ENCODE measurements around the gene PTGFRN. TPM values are rescaled to one million over a fixed set of nuclear protein-coding genes. Genes with fewer than 3 reads are reported as not detected.
"Not testable (repeated sequence)": the region's sequence is repeated elsewhere in the genome, so short reads cannot be mapped to it uniquely, and the experiment has no call there.

Gene PTGFRN
- total RNA-seq, 1 donor from 2014 or later, result 81.5 TPM

DNA sequence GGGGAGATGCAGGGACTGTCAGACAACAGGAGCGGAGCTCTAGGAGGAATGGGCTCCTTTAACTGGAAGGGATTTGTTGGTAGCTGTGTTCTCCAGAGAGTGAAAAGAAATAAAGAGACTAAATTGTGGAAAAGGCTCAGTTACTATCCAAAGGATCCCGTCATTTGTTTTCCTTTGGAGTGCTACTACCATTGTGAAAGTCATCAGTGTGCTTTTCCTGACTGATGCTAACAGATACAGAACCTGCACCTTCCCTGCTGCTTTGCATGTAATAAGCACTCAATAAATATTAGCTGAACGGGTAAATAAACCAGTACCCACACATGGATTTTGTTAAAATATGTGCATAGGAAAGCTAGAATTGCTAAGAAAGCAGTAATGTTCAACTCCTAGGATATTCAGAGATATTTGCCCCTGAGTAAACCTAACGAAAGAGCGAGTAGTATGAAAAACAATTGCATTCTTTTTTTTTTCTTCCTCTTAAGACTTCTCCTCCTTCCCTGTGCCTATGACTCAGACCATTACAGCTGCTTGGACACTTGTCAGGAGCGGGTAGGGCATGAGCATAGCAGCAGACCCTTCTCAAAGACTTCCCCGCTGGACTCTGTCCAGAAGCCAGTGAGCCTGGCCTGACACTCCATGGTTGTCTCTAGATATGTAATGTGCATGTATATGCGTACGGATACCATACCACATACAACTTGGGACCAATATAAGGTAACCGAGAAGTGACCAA, 41.7 kb downstream of the PTGFRN start:
- intact Hi-C loops (cut with DNase I), result no loop called here
- ATAC-seq (ENCODE audit: poor library complexity), result peak; percentile 18
- DNase-seq, result peak; percentile 64

DNA sequence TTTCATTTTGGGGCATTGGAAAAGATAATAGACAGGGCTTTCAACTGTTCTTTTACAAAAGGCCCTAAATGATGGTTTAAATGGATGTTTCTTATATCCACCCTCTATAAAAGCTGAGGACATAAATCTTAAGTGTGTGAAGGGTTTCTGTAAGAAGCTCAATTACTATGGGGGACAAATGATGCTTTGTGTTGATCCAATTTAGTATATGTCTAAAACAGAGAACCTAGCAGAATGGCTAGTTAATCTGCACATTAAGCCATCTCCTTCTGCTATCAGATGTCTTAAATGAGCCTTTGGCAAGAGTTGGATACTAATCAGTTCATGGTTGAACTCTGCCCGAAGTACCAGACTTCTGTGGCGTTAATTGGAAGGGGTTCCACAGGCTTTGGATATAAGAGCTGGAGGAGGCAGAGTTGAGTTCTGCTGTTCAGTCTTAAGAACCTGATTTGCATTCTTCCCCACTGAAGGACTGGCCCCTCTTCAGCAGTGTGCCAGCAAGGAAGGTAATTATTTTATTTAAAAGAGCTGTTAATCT, 43.1 kb downstream of the PTGFRN start:
- no peak for DNase-seq
- ATAC-seq (ENCODE audit: poor library complexity), result no peak
- intact Hi-C loops (cut with DNase I), result no loop called here

DNA sequence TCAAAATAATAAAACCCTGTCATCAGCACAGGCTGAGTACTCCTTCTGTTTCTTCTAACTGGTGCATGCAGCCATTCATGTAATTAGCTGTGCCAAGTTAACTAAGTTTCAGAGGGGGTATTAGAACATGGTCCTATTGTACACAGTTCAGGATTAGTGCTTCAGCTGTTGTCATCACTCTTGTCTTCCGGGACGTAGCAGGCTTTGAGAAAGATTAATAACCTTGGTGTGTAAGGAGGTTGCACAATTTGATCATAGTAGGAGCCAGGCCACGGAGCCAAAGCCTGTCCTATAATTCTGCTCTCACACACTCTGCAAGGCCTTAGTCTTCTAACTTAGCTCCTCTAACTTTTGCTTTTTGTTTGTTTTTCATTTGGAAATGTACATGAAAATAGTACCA, 44.7 kb downstream of the PTGFRN start:
- ATAC-seq (ENCODE audit: poor library complexity), result peak; percentile 71
- intact Hi-C loops (cut with DNase I), result no loop called here
- DNase-seq, result peak; percentile 67

DNA sequence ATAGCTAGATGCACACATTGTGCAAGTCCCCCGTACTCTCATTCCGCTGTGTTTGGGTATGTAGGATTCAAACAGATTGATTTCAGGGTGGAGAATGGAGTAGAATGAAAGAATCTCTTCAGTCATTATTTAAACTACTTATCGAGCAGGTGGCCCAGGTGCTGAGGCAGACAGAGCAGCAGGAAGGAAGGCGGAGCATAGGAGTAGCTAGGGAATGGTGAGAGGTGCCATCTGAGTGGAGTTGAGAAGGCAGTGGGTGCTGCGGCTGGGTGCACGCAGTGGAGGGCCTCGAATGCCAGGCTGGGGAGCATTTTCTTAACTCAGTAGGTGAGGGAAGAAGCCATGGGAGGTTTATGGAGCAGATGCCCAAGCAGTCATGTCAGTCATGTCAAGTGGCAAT, 46.7 kb downstream of the PTGFRN start:
- intact Hi-C loops (cut with DNase I), result no loop called here
- ATAC-seq (ENCODE audit: poor library complexity), result no peak
- DNase-seq, result no peak

DNA sequence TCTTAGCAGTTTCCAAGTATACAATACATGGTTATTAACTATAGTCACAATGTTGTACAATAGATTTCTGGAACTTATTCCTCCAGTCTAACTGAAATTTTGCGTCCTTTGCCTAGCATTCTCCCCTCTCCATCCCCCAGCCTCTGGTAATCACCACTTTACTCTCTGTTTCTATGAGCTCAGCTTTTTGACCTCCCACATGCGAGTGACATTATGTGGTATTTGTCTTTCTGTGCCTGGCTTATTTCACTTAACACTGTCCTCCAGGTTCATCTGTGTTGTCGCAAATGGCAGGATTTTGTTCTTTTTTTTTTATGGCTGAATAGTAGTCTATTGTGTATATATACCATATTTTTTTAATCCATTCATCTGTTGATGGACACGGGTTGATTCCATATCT, 47.9 kb downstream of the PTGFRN start:
- intact Hi-C loops (cut with DNase I), result no loop called here
- peak; percentile 21 for ATAC-seq (ENCODE audit: poor library complexity)
- no peak for DNase-seq

DNA sequence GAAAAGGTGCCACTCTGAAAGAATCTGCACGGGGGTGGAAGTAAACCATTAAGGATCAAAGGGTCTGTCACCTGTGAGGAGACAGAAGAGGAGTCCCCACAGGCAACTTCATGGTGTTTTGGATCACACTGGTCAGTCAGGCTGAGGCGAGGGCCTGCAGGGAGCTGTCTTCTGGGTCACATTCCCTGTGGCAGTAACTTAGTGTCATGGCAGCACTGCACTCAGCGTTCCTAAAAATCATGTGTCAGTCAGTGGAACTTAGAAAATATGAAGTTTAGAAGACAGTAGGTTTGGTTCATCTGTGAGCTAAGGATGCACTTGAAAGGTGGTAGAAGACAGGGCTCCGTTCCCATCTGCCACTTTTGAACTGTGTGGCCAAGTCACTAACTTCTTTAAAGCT, 48.4 kb downstream of the PTGFRN start:
- ATAC-seq (ENCODE audit: poor library complexity) (no peak), DNase-seq (no peak)
- intact Hi-C loops (cut with DNase I), result no loop called here

DNA sequence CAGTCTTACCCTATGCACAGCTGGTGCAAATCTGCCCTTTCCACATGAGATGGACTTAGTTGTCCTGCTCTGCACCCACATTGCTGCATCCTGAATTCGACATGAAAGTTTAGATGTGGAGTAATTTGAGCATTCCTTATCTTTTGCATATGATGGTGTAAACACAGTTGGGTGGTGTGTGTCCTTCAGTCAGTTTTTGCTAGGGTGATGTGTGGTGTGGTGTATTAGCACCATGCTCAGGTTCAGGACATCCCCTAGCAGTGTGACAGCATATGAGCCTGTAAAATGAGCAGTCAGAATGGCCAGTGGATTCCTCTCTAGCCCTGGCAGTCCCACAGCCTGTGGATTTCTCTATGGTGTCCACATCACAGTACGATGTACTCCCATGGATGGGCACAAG, 49.3 kb downstream of the PTGFRN start:
- DNase-seq, result no peak
- ATAC-seq (ENCODE audit: poor library complexity), result no peak
- intact Hi-C loops (cut with DNase I), result no loop called here

DNA sequence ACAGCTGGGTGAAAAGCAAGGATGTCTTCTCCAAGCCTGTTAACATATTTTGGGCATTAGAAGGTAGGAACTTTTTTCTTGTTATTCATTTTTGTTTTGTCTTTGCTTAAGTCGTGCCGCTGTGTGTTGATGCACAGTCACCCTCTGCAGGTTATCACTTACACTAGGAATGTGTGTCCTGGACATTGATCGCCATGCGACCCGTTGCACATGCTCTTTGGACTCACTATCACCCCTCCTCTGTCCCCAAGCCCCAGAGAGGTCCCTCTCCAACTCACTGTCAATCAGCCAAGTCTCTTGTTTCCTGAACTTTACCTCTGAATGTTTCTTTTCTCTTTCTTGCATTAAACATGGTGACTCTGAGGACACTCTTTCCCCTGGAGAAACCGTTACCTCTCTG, 51.9 kb downstream of the PTGFRN start:
- no peak for ATAC-seq (ENCODE audit: poor library complexity)

DNA sequence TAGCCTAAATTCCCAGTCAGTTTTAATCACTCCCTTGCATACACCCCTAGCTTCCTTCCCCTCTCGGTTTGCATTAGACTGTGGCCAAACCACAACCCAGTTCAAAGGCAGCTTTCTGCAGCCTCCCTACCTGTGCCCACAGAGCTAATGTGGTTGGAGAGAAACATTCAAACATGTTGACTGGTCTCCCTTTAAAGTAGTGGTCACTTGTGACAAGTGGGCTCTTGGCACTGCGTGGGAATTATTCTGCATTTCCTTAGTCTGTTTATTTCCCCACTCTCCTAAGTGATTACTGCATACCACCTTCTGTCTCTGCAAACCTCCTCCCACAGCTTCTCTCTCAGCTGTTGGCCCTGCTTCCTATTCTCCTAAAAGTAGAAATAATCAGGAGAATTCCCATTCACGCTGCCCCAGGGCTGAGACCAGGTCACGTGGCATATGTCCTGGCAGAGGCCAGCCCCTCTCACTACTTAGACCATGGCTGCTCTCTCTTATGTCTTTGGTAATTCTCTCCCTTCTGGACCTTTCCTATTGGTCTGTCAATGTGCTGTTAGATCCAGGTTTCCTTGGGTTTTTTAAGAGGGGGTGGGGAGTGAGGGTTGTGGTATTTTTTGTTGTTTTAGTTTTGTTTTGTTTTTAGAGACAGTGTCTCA, 53.4 kb downstream of the PTGFRN start:
- DNase-seq (no peak), ATAC-seq (ENCODE audit: poor library complexity) (peak; percentile 12)
- intact Hi-C loops (cut with DNase I), result no loop called here

More for the DNA sequence above, 51.9 kb downstream of the PTGFRN start:
- DNase-seq, result no peak
- intact Hi-C loops (cut with DNase I), result no loop called here

DNA sequence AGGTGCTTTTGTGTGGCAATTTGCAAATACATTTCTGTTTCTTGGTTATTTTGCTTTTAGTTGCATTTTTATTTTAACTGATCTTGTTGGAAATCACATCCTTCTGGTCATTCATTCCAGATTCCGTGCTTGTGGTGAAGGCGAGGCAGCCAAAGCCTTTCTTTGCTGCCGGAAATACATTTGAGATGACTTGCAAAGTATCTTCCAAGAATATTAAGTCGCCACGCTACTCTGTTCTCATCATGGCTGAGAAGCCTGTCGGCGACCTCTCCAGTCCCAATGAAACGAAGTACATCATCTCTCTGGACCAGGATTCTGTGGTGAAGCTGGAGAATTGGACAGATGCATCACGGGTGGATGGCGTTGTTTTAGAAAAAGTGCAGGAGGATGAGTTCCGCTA, 57.1 kb downstream of the PTGFRN start:
- intact Hi-C loops (cut with DNase I), result no loop called here
- no peak for DNase-seq
- no peak for ATAC-seq (ENCODE audit: poor library complexity)

DNA sequence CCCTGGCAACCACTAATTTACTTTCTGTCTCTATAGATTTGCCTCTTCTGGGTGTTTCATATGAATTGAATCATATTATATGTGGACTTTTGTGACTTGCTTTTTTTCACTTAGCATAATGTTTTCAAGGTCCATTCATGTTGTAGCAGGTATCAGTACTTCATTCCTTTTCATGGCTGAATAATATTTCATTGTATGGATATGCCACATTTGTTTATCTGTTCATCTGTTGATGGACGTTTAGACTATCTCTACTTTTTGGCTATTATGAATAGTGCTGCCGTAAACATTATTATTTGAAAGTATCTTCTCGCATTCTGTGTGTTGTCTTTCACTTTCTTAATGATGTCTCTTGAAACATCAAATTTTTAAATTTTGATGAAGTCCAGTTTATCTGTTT, 59.0 kb downstream of the PTGFRN start:
- no peak for ATAC-seq (ENCODE audit: poor library complexity)
- no peak for DNase-seq
- intact Hi-C loops (cut with DNase I), result no loop called here

DNA sequence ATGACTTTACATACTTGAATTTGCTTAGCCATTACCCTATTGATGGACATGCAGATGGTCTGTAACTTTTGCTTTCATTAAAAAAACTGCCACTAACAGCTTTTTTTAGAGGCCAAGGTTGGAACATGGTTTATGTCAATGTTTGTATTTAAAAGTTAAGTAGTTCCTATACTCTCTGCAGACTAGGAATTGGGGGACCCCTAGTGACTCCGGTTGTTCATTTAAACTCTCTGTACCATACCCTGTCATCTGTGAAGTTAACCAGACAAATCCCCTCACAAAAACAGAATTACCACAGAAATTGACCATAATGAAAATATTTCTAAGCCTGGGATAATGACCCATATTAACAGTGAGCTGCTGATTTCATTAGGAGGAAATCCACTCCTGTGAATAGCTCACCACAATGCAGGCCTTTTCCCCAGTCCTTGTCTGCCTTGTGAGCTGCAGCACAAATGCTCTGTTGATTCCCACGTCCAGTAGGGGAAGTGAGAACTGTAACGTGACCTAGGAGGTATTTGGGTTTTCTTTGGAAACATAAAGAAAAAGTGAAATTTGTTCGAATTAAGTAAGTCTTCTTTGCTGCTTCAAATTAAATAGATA, 61.6 kb downstream of the PTGFRN start:
- DNase-seq (no peak), ATAC-seq (ENCODE audit: poor library complexity) (peak; percentile 55)
- intact Hi-C loops (cut with DNase I), result no loop called here

DNA sequence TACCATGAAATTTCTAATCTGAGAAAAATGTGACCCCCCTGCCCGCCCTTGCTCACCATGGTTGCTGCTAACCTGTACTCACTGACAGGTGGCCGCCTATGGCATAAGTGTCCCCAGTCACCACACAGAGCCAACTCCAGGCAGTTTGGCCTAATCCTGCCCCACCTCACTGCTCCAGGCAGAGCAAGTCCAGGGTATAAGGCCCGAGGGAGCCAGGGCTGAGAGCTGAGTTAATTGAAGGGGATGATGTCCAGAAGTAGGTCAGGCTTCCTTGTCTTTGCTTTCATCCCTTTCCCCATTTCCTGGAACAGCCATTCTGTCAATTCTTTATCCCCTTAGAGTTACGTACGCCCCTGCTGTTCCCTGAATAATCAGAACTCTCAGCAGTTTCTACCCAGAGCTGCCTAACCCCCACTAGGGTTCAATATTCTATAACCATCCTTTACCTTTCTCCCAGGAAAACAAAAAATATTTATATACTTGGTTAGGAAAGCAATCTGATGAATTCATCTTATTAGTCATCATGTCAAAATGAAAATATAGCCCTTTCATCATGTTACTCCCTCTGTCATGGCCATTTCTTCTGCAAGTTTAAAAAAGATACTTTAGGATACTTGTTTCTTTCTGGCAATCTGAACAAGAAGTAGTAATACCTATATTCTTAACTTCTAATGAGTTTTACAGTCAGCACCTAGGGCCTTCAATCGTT, 62.4 kb downstream of the PTGFRN start:
- DNase-seq, result no peak
- ATAC-seq (ENCODE audit: poor library complexity), result peak; percentile 71
- intact Hi-C loops (cut with DNase I), result no loop called here

DNA sequence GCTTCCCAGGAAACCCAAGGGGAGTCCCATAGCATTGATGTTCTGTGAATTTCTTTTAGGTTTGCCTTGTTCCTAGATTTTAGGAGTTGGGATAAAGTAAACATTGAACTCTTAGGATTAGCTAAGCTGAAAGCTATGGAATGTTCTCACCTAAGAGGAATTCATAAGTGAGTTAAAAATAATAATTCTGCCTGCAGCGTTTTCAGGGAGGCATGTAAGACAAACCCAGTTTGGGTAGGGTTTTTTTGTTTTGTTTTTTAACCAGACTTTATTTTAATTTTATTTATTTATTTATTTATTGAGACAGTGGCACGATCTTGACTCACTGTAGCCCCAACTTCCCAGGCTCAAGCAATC, 62.9 kb downstream of the PTGFRN start:
- ATAC-seq (ENCODE audit: poor library complexity) (peak; percentile 12), DNase-seq (no peak)
- intact Hi-C loops (cut with DNase I), result no loop called here

DNA sequence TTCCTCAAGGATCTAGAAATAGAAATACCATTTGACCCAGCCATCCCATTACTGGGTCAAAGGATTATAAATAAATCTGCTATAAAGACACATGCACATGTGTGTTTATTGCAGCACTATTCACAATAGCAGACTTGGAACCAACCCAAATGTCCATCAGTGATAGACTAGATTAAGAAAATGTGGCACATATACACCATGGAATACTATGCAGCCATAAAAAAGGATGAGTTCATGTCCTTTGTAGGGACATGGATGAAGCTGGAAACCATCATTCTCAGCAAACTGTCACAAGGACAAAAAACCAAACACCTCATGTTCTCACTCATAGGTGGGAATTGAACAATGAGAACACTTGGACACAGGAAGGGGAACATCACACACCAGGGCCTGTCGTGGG, 70.6 kb downstream of the PTGFRN start:
- DNase-seq; ATAC-seq (ENCODE audit: poor library complexity); intact Hi-C loops (cut with DNase I): not testable (repeated sequence)

DNA sequence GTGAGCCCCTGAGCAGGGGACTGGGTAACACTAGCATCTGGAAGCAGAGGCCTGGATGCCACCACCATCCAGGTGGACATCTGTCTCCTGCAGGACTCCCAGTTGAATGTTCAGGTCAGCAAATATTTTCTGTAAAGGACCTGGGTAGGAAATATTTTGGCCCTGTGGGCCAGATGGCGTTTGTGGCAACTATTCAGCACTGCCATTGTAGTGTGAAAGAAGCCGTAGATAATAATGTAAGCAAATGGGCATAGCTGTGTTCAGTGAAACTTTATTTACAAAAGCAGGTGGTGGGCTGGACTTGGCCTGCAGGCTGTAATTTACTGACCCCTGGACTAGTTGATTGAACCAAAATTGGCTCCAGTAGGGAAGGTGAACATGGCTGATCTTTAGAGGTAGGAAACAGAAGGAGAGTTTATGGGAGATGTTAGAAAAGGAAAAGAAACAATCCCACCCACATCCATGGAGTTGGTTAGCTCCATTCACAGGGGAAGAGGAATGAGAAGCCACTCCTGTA, 71.9 kb downstream of the PTGFRN start:
- ATAC-seq (ENCODE audit: poor library complexity), result no peak
- DNase-seq, result no peak
- intact Hi-C loops (cut with DNase I), result no loop called here

DNA sequence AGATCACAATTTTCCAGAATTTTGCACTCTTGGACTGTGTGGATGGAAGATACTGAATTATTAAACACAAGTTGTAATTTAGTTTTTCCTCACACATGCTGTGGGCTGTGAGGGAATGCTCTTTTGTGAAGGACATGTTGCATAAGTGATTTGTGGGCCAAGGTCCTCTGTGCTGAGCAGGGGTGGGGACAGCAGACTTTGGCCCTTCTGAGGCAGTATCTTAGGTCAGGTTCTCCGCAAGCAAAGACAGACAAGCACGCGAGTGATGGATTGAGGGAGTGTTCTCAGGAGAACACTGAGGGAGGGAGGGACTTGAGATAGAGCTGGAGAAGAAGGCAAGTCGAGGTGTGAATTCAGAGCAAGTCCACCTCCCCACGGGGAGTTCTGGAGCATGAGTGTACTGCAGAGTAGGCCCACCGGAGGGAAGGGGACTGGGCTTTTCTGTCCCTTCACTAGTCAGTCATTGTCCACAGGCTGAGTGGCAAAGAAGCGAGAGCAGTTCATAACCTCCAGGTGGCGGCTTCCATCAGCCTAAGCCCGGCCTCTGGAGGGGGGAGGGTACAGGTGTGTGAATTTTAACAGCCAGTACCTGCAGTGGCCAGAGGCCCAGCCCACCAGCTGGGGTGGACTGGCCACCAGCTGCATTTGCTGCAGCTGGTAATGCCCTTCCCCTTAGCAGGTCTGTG, 72.7 kb downstream of the PTGFRN start:
- intact Hi-C loops (cut with DNase I), result no loop called here
- DNase-seq (no peak), ATAC-seq (ENCODE audit: poor library complexity) (peak; percentile 23)

DNA sequence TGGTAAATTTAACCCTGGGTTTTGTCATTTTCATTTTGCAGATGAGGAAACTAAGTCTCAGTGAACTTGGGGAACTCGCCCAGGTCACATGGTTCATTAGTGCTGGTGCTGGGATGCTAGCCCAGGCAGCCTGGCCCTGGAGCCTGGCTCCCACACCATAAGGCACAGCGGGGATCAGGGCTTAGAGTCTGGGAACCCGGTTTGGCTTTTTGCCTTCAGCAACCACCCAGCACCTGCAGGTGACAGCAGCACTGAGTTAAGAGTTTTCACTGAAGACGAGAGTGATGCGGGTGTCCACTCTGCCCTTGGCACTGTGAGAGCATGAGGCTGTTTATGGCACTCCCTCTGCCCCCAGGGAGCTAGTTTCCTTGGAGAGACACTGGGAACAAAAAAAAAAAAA, 73.4 kb downstream of the PTGFRN start:
- intact Hi-C loops (cut with DNase I), result no loop called here
- no peak for DNase-seq
- peak; percentile 45 for ATAC-seq (ENCODE audit: poor library complexity)

DNA sequence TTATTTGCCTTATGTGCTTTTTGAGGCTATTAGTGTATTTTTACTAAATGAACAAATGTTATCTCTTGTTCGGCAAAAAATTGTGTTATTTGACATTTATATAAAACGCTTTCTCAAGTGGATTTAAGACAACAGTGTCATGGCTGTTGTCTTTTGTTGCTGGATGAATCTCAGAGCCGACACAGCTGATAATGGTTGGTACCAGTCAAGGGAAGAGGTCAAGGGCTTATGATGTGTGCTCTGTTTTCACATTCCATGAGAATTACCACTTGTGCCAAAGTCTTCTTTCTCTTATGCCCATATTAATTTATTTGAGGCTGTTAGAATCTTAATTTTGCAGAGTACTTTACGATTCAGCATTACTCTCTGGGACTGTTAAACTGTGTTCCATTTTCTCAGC, 74.0 kb downstream of the PTGFRN start:
- ATAC-seq (ENCODE audit: poor library complexity), result peak; percentile 40
- intact Hi-C loops (cut with DNase I), result no loop called here
- no peak for DNase-seq
